ENCODE results near the gene GNAQ. TPM values are rescaled to one million over a fixed set of nuclear protein-coding genes. Genes with fewer than 3 reads are reported as not detected.

Gene GNAQ
- total and polyA plus RNA-seq, 2 donors from 2014 or later, result 16.2 to 83.4 TPM

- TF ChIP-seq CTCF (IDR thresholded peaks at IDR 0.05; ENCODE audit: borderline replicate concordance, extremely low read depth, insufficient read depth), result no peak
Measured at GRCh38 chr9:77907585-77907984, 124.0 kb downstream of the GNAQ start.

GRCh38 chr9:77906991-77907390 lies 124.6 kb downstream of the GNAQ start:
- intact Hi-C loops (cut with DNase I), result no loop called here
- no peak for FAIRE-seq

More at GRCh38 chr9:77907585-77907984, 124.0 kb downstream of the GNAQ start:
- Histone ChIP-seq H3K9me3 (ENCODE audit: control insufficient read depth in 2 of 3, insufficient read depth in 1 of 3, low read length in 3 of 3) (no peaks in the 10 kb centered on the region), H3K36me3 (ENCODE audit: control insufficient read depth in 2 of 3, insufficient read depth in 3 of 3, low read length in 3 of 3) (peaks cover 0 to 2% (median 0%) of the 10 kb centered on the region in 3 donors), H3K4me3 (ENCODE audit: low read length in 3 of 3) (no peak overlapping the region), H3K27ac (ENCODE audit: low read depth in 2 of 2, low read length in 2 of 2) (no peak overlapping the region), H3K27me3 (ENCODE audit: control insufficient read depth, insufficient read depth, low read length) (no peaks in the 10 kb centered on the region), H3K9ac (ENCODE audit: low read length in 3 of 3) (no peak overlapping the region), H3K4me1 (ENCODE audit: control insufficient read depth in 2 of 3, insufficient read depth in 2 of 3, low read depth in 1 of 3, low read length in 3 of 3) (peaks cover 0 to 2% (median 0%) of the 10 kb centered on the region in 3 donors)
- DNase-seq (no peak), FAIRE-seq (no peak)
- intact Hi-C loops (cut with DNase I), result no loop called here

GRCh38 chr9:77903666-77904285 lies 127.8 kb downstream of the GNAQ start:
- no peak overlapping the region for H3K27ac ChIP-seq (ENCODE audit: low read depth in 2 of 2, low read length in 2 of 2)
- peaks cover 0 to 2% (median 0%) of the 10 kb centered on the region in 3 donors for H3K4me1 ChIP-seq (ENCODE audit: control insufficient read depth in 2 of 3, insufficient read depth in 2 of 3, low read depth in 1 of 3, low read length in 3 of 3)
- FAIRE-seq (no peak), DNase-seq (no peak)
- H3K4me3 ChIP-seq (ENCODE audit: low read length in 3 of 3), result no peak overlapping the region
- H3K9ac ChIP-seq (ENCODE audit: low read length in 3 of 3), result no peak overlapping the region
- TF ChIP-seq CTCF (IDR thresholded peaks at IDR 0.05; ENCODE audit: borderline replicate concordance, extremely low read depth, insufficient read depth), result no peak
- H3K36me3 ChIP-seq (ENCODE audit: control insufficient read depth in 2 of 3, insufficient read depth in 3 of 3, low read length in 3 of 3), result peaks cover 0 to 2% (median 0%) of the 10 kb centered on the region in 3 donors
- intact Hi-C loops (cut with DNase I), result no loop called here
- no peaks in the 10 kb centered on the region for H3K9me3 ChIP-seq (ENCODE audit: control insufficient read depth in 2 of 3, insufficient read depth in 1 of 3, low read length in 3 of 3)
- no peaks in the 10 kb centered on the region for H3K27me3 ChIP-seq (ENCODE audit: control insufficient read depth, insufficient read depth, low read length)

More at GRCh38 chr9:77906991-77907390, 124.6 kb downstream of the GNAQ start:
- no peak for TF ChIP-seq CTCF (IDR thresholded peaks at IDR 0.05; ENCODE audit: borderline replicate concordance, extremely low read depth, insufficient read depth)
- Histone ChIP-seq H3K27ac (ENCODE audit: low read depth in 2 of 2, low read length in 2 of 2) (no peak overlapping the region), H3K9ac (ENCODE audit: low read length in 3 of 3) (no peak overlapping the region), H3K4me3 (ENCODE audit: low read length in 3 of 3) (no peak overlapping the region), H3K27me3 (ENCODE audit: control insufficient read depth, insufficient read depth, low read length) (no peaks in the 10 kb centered on the region), H3K4me1 (ENCODE audit: control insufficient read depth in 2 of 3, insufficient read depth in 2 of 3, low read depth in 1 of 3, low read length in 3 of 3) (peaks cover 0 to 2% (median 0%) of the 10 kb centered on the region in 3 donors), H3K9me3 (ENCODE audit: control insufficient read depth in 2 of 3, insufficient read depth in 1 of 3, low read length in 3 of 3) (no peaks in the 10 kb centered on the region), H3K36me3 (ENCODE audit: control insufficient read depth in 2 of 3, insufficient read depth in 3 of 3, low read length in 3 of 3) (peaks cover 0 to 2% (median 0%) of the 10 kb centered on the region in 3 donors)
- no peak for DNase-seq
